Breast epithelium (tissue), 3 donors: ENCODE measurements around the gene ANKZF1.

Source experiments
- CTCF ChIP-seq, 3 donors: fragments of 450-650 bp; IDR thresholded peaks; one replicate each; pipeline ENCODE4 v1.5.1; 2016 to 2017; ENCODE audit warnings: antibody characterized with exemption in 3 of 3, mild to moderate bottlenecking in 3 of 3, moderate library complexity in 3 of 3
- POLR2AphosphoS5 ChIP-seq, 3 donors: sonication (generic); formaldehyde crosslinking; IDR thresholded peaks; one replicate each; pipeline ENCODE4 v1.6.1; 2017; ENCODE audit warnings: antibody characterized with exemption in 3 of 3

- TF ChIP-seq CTCF (IDR thresholded peaks at IDR 0.05) (no peak), POLR2AphosphoS5 (IDR thresholded peaks at IDR 0.05) (no peak)
Measured at GRCh38 chr2:219285894-219286425, 56.4 kb downstream of the ANKZF1 start.
